GM10248 (cell line): ENCODE measurements around the gene FRMD3.

Experiments used
- CTCF ChIA-PET: fragments of 300-600 bp; sonication (Branson Sonifier 250); formaldehyde crosslinking; extraction: SDS; loops from one replicate; lab custom pipeline; 2021; ENCODE audit warnings: antibody characterized with exemption; lab: Yijun Ruan, JAX
- POLR2A ChIA-PET: fragments of 350-650 bp; sonication (Branson Sonifier 250); formaldehyde crosslinking; extraction: SDS; loops from one replicate; lab custom pipeline; 2020; ENCODE audit warnings: antibody characterized with exemption; lab: Yijun Ruan, JAX
- DNase-seq: peaks from one replicate; pipeline ENCODE4 v3.0.0; 2012; ENCODE audit errors: extremely low spot score
- TF ChIP-seq, protein P1 (sequence below): IDR thresholded peaks from 2 replicates; pipeline ENCODE4 v1.5.1; 2012; ENCODE audit warnings: mild to moderate bottlenecking, low read depth; ENCODE audit errors: extremely low read depth, missing control alignments, control extremely low read depth

FRMD3 gene

GRCh38 chr9:83349031-83349430, 189.2 kb downstream of the FRMD3 start:
- ChIA-PET CTCF (interaction anchor here (10.1 kb wide), 1 partner anchor 16 kb away, joined by 92 read pairs; no protein-coding TSS in a partner anchor), POLR2A (no interaction called here)
- TF ChIP-seq, protein P1, sequence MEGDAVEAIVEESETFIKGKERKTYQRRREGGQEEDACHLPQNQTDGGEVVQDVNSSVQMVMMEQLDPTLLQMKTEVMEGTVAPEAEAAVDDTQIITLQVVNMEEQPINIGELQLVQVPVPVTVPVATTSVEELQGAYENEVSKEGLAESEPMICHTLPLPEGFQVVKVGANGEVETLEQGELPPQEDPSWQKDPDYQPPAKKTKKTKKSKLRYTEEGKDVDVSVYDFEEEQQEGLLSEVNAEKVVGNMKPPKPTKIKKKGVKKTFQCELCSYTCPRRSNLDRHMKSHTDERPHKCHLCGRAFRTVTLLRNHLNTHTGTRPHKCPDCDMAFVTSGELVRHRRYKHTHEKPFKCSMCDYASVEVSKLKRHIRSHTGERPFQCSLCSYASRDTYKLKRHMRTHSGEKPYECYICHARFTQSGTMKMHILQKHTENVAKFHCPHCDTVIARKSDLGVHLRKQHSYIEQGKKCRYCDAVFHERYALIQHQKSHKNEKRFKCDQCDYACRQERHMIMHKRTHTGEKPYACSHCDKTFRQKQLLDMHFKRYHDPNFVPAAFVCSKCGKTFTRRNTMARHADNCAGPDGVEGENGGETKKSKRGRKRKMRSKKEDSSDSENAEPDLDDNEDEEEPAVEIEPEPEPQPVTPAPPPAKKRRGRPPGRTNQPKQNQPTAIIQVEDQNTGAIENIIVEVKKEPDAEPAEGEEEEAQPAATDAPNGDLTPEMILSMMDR: no peak
- no peak for DNase-seq

DNA sequence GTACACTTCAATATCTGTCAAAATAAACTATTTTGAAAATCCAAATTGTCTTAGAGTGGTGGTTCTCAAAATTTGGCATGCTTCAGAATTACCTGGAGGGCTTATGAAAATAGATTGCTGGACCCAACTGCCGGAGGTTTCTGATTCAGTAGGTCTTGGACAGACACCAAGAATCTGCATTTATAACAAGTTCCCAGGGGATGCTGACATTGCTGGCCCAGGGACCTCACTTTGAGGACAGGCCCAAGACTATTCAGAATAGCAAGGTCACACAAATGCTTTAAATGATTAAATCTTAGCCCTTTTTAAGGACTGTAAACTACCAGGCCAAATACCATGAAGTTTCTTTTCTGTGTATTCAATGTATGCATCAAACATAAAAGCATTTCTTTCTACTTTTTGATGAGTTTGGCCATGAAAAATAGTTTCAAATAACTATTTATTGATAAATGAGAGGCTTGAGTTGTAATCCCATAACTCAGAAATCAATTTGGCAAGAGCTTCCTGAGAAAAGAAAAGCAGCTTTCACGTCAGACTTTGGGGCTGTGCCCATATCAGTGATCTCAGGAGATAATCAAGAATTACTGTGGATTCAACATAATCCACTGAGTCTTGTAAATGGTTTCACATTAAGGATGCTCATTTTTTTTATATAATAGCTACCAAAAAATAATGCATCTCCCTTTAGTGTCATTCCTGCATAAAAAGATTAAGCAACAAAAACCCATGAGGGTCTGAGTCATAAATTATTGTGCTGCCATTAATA, 191.4 kb downstream of the FRMD3 start:
- DNase-seq: no peak
- TF ChIP-seq, protein P1: no peak
- ChIA-PET CTCF (interaction anchor here (1.5 to 10.1 kb wide), 3 partner anchors 14 to 197 kb away, joined by 4 to 92 read pairs (median 4); no protein-coding TSS in a partner anchor), POLR2A (no interaction called here)

DNA sequence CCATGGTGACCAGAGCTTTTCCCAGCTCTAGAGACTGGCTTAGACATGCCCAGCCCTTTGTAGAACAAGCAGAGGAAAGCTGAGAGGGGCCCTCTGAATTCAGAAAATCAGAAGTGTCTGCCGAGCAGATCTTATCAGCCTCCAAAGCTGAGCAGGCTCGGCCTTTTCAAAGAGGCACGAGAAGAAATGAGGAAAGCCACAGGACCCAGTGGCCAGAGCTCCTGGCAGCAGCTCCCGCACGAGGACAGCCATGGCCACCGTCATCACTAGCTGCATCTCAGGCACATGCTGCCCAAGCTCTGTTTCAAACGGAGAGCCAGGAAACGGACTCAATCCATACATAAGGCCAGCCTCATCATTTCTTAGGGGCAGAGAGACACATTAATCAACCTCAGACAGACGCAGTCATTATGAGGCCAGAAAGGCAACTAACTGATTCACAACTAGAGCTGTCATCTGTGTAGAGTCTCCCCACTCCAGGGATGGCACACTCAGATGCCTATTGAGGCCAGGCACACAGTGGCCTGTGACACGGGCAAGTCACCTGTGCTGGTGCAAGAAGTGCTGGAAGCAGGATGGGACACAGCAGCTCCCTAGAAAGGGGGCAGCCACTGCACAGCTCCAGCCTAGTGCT, 194.7 kb downstream of the FRMD3 start:
- POLR2A ChIA-PET: no interaction called here
- TF ChIP-seq, protein P1: no peak
- no peak for DNase-seq
- CTCF ChIA-PET: interaction anchor here (1.3 to 11.9 kb wide), 5 partner anchors 9 to 254 kb away, joined by 3 to 219 read pairs (median 5); no protein-coding TSS in a partner anchor

DNA sequence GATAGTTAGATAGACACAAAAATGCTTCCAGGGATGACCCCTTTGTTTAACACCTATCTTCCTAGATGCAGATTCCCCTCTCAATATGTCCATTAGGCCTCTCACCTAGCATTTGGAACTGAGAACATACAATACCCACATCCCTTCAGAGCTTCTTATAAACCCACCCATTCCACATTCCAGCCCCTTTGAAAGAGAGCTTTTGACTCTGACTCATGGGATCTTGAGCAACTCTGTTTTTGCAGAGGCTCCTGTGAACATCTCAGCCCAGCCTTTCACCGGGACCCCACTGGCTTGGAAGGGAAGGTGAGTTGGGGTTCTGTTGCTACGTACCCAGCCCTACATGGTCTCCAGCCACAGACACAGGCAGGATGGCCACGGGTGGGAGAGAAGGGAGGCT, 195.5 kb downstream of the FRMD3 start:
- TF ChIP-seq, protein P1: no peak
- DNase-seq: no peak
- ChIA-PET CTCF (interaction anchor here (1.0 to 11.9 kb wide), 6 partner anchors 9 to 276 kb away, joined by 3 to 219 read pairs (median 4); no protein-coding TSS in a partner anchor), POLR2A (no interaction called here)

- POLR2A ChIA-PET: no interaction called here
- CTCF ChIA-PET: interaction anchor here (1.0 to 11.9 kb wide), 4 partner anchors 9 to 275 kb away, joined by 3 to 219 read pairs (median 48); no protein-coding TSS in a partner anchor
Observed at GRCh38 chr9:83342006-83342405, 196.2 kb downstream of the FRMD3 start.

DNA sequence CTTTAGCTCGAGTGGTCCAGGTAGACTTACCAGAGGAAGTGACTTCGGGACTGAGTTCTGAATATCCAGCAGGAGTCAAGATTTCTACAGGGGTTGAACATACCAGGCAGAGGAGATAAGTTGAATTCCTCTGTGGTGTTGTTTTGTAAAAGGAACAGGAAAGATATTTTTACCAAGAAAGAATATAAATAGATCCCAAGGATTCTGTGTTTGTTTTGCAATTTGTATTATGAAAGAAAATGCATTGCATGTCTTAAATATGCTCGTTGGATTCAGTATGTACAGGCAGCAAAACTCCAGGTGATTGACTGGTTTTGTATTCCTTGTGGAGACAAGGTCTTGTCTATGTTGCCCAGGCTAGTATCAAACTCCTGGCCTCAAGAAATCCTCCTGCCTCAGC, 197.8 kb downstream of the FRMD3 start:
- ChIA-PET POLR2A (no interaction called here), CTCF (interaction anchor here (10.1 to 11.9 kb wide), 2 partner anchors 7 to 203 kb away, joined by 92 to 219 read pairs; no protein-coding TSS in a partner anchor)
- DNase-seq: no peak
- TF ChIP-seq, protein P1: no peak

More at GRCh38 chr9:83342006-83342405, 196.2 kb downstream of the FRMD3 start:
- no peak for DNase-seq
- TF ChIP-seq, protein P1: no peak
